Measurements from ENCODE around the gene PCNT.

The PCNT gene

GRCh38 chr21:46284077-46284644, 39.8 kb upstream of the PCNT start:
- H3K27ac ChIP-seq (replicated peaks), result peak overlapping the region; percentile 88
- TF ChIP-seq REST (IDR thresholded peaks at IDR 0.05; ENCODE audit: insufficient replicate concordance, low read depth), result no peak
- TF ChIP-seq CTCF (IDR thresholded peaks at IDR 0.05; ENCODE audit: insufficient read depth, low read length), result no peak
- TF ChIP-seq POLR2AphosphoS5 (IDR thresholded peaks at IDR 0.05; ENCODE audit: low read depth), result no peak
- TF ChIP-seq SPI1 (IDR thresholded peaks at IDR 0.05; ENCODE audit: borderline replicate concordance, low read depth), result no peak
- no peak for TF ChIP-seq GABPA (IDR thresholded peaks at IDR 0.05; ENCODE audit: low read depth)
- H3K27me3 ChIP-seq (ENCODE audit: insufficient read depth, poor library complexity, severe bottlenecking), result no peaks in the 10 kb centered on the region
- peak; percentile 48 to 54 for DNase-seq (ENCODE audit: low read depth in 1 of 2, low spot score in 1 of 2)
- H3K4me3 ChIP-seq (replicated peaks; ENCODE audit: insufficient read depth, low read length), result peak overlapping the region; percentile 33

- Histone ChIP-seq H3K4me3 (replicated peaks; ENCODE audit: insufficient read depth, low read length) (peak overlapping the region; percentile 76), H3K27me3 (ENCODE audit: insufficient read depth, poor library complexity, severe bottlenecking) (no peaks in the 10 kb centered on the region), H3K27ac (replicated peaks) (peak overlapping the region; percentile 88)
- no peak for DNase-seq (ENCODE audit: low read depth in 1 of 2, low spot score in 1 of 2)
- TF ChIP-seq SPI1 (IDR thresholded peaks at IDR 0.05; ENCODE audit: borderline replicate concordance, low read depth) (peak; percentile 60), CTCF (IDR thresholded peaks at IDR 0.05; ENCODE audit: insufficient read depth, low read length) (no peak)
Measured at GRCh38 chr21:46284733-46285132, 39.2 kb upstream of the PCNT start.

- no peaks in the 10 kb centered on the region for H3K27me3 ChIP-seq (ENCODE audit: insufficient read depth, poor library complexity, severe bottlenecking)
- TF ChIP-seq POLR2AphosphoS5 (IDR thresholded peaks at IDR 0.05; ENCODE audit: low read depth) (no peak), GABPA (IDR thresholded peaks at IDR 0.05; ENCODE audit: low read depth) (no peak), REST (IDR thresholded peaks at IDR 0.05; ENCODE audit: insufficient replicate concordance, low read depth) (no peak), CTCF (IDR thresholded peaks at IDR 0.05; ENCODE audit: insufficient read depth, low read length) (no peak), SPI1 (IDR thresholded peaks at IDR 0.05; ENCODE audit: borderline replicate concordance, low read depth) (no peak)
- H3K4me3 ChIP-seq (replicated peaks; ENCODE audit: insufficient read depth, low read length), result peak within 1 kb of the TSS; percentile 76
- peak within 1 kb of the TSS; percentile 88 for H3K27ac ChIP-seq (replicated peaks)
- DNase-seq (ENCODE audit: low read depth in 1 of 2, low spot score in 1 of 2), result no peak
Measured at GRCh38 chr21:46285206-46285661, 38.7 kb upstream of the PCNT start, which contains the start of gene MCM3AP. Gene MCM3AP, minus strand, starts transcription at chr21:46285611. Its CDS starts 325 bp downstream, at chr21:46285286.
